Activated B cell treated with CpG ODN at 0.5 μM for 24 hours (primary cell): ENCODE results near the gene DOK1. TPM values are rescaled to one million over a fixed set of nuclear protein-coding genes. Genes with fewer than 3 reads are reported as not detected.

Experiments
- ATAC-seq: fragments of 200-7000 bp; cut with Tn5 transposase; one replicate; pipeline ENCODE4 v1.10.0; 2021; ENCODE audit warnings: low read depth, mild to moderate bottlenecking, moderate library complexity
- CTCF ChIA-PET: fragments of 350-600 bp; sonication (Branson Sonifier 250); formaldehyde crosslinking; loops from one replicate; lab custom pipeline; 2021; ENCODE audit warnings: antibody characterized with exemption; lab: Charles Lee
- POLR2A ChIA-PET: fragments of 350-600 bp; sonication (Branson Sonifier 250); formaldehyde crosslinking; loops from one replicate; lab custom pipeline; 2021; ENCODE audit warnings: antibody characterized with exemption; lab: Charles Lee
- DNase-seq: peaks from one replicate; pipeline ENCODE4 v3.0.0; 2022
- H3K27ac Mint-ChIP-seq: one replicate; pipeline ENCODE4 v1.8.0; 2020; ENCODE audit warnings: mixed read lengths
- H3K27me3 Mint-ChIP-seq: one replicate; pipeline ENCODE4 v1.8.0; 2021; ENCODE audit warnings: mixed read lengths
- H3K36me3 Mint-ChIP-seq: one replicate; pipeline ENCODE4 v1.8.0; 2021; ENCODE audit warnings: low read depth, mixed read lengths
- H3K4me1 Mint-ChIP-seq: one replicate; pipeline ENCODE4 v1.8.0; 2021; ENCODE audit warnings: mixed read lengths
- H3K4me3 Mint-ChIP-seq: one replicate; pipeline ENCODE4 v1.8.0; 2020; ENCODE audit warnings: mild to moderate bottlenecking, mixed read lengths
- H3K9me3 Mint-ChIP-seq: one replicate; pipeline ENCODE4 v1.8.0; 2020; ENCODE audit warnings: mixed read lengths
- CTCF ChIP-seq: fragments of 200-600 bp; IDR thresholded peaks from one replicate; pipeline ENCODE4 v1.8.0; 2022; ENCODE audit warnings: antibody characterized with exemption, mild to moderate bottlenecking
- intact Hi-C: fragments of 100-400 bp; cut with micrococcal nuclease; formaldehyde crosslinking; loops from one replicate; pipeline ENCODE4 v1.15.1; 2024
- total RNA-seq: library from RNA; stranded (reverse); gene quantifications from 2 replicates; pipeline ENCODE4 v1.2.3, GENCODE V29; 2022

The DOK1 gene
- total RNA-seq, 1 donor from 2014 or later, result 33.8 TPM

- DNase-seq (no peak), ATAC-seq (no peak)
- Mint-ChIP-seq H3K27me3 (no peaks in the 10 kb centered on the region), H3K4me1 (peaks cover 34% of the 10 kb centered on the region), H3K27ac (no peak overlapping the region), H3K36me3 (no peaks in the 10 kb centered on the region), H3K4me3 (no peak overlapping the region), H3K9me3 (no peaks in the 10 kb centered on the region)
- POLR2A ChIA-PET, result interaction anchor here (1.2 to 3.2 kb wide), 5 partner anchors 33 to 132 kb away, joined by 5 to 20 read pairs (median 9); partner anchors contain the start of genes AUP1, HTRA2 and WBP1
- TF ChIP-seq CTCF, result no peak
- intact Hi-C loops, result loop anchor here (5.0 kb wide), 1 partner anchor 90 kb away; the partner anchor contains the start of genes CCDC142 and TTC31
- CTCF ChIA-PET, result interaction anchor here (3.1 kb wide), 1 partner anchor 15 kb away, joined by 16 read pairs; no protein-coding TSS in a partner anchor
Observed at GRCh38 chr2:74572178-74572925, 17.8 kb downstream of the DOK1 start.

- H3K27ac Mint-ChIP-seq, result peak overlapping the region; percentile 89
- H3K36me3 Mint-ChIP-seq, result no peaks in the 10 kb centered on the region
- ChIA-PET POLR2A (interaction anchor here (0.7 to 2.5 kb wide), 7 partner anchors 14 to 153 kb away, joined by 3 to 6 read pairs (median 5); partner anchors contain the start of genes C2orf81, HTRA2 and WBP1), CTCF (interaction anchor here (0.7 to 2.4 kb wide), 4 partner anchors 11 to 324 kb away, joined by 3 to 11 read pairs (median 4); partner anchors contain the start of genes CCDC142 and TTC31)
- no peaks in the 10 kb centered on the region for H3K9me3 Mint-ChIP-seq
- peaks cover 39% of the 10 kb centered on the region for H3K4me1 Mint-ChIP-seq
- peak; percentile 67 for ATAC-seq
- DNase-seq, result no peak
- H3K4me3 Mint-ChIP-seq, result peak overlapping the region; percentile 53
- intact Hi-C loops, result loop anchor here (1.0 to 5.0 kb wide), 2 partner anchors 13 to 92 kb away; partner anchors contain the start of genes CCDC142 and TTC31
- no peak for TF ChIP-seq CTCF
- no peaks in the 10 kb centered on the region for H3K27me3 Mint-ChIP-seq
Observed at GRCh38 chr2:74573747-74574562, 19.4 kb downstream of the DOK1 start.

GRCh38 chr2:74575320-74575719 is 20.8 kb downstream of the DOK1 start:
- ATAC-seq (no peak), DNase-seq (no peak)
- Mint-ChIP-seq H3K36me3 (no peaks in the 10 kb centered on the region), H3K9me3 (no peaks in the 10 kb centered on the region), H3K4me3 (no peak overlapping the region), H3K27ac (no peak overlapping the region), H3K4me1 (peaks cover 37% of the 10 kb centered on the region), H3K27me3 (no peaks in the 10 kb centered on the region)
- intact Hi-C loops, result no loop called here
- CTCF ChIA-PET, result interaction anchor here (2.4 to 3.5 kb wide), 2 partner anchors 10 to 13 kb away, joined by 11 to 21 read pairs; no protein-coding TSS in a partner anchor
- TF ChIP-seq CTCF, result no peak
- POLR2A ChIA-PET, result interaction anchor here (1.1 to 2.5 kb wide), 5 partner anchors 20 to 154 kb away, joined by 3 to 6 read pairs (median 5); partner anchors contain the start of genes C2orf81 and HTRA2

GRCh38 chr2:74576211-74576862 is 21.8 kb downstream of the DOK1 start:
- ATAC-seq (no peak), DNase-seq (no peak)
- intact Hi-C loops, result no loop called here
- TF ChIP-seq CTCF, result no peak
- Mint-ChIP-seq H3K27ac (peak overlapping the region; percentile 46), H3K36me3 (no peaks in the 10 kb centered on the region), H3K4me1 (peaks cover 37% of the 10 kb centered on the region), H3K27me3 (no peaks in the 10 kb centered on the region), H3K9me3 (no peaks in the 10 kb centered on the region), H3K4me3 (no peak overlapping the region)
- ChIA-PET CTCF (interaction anchor here (1.1 to 3.5 kb wide), 4 partner anchors 12 to 241 kb away, joined by 3 to 21 read pairs (median 4); partner anchors contain the start of genes CCDC142 and TTC31), POLR2A (interaction anchor here (0.8 to 2.5 kb wide), 7 partner anchors 20 to 162 kb away, joined by 3 to 6 read pairs (median 5); partner anchors contain the start of genes AUP1, HTRA2 and WBP1)
